Putamen (tissue), 1 donor: Measurements from ENCODE around the gene CD302.
A peak's percentile ranks its signal among the peaks of the same experiment; 100 is the strongest.
"Not testable (repeated sequence)": the region's sequence is repeated elsewhere in the genome, so short reads cannot be mapped to it uniquely, and the experiment has no call there.

Experiments
- DNase-seq: peaks from one replicate; pipeline ENCODE4 v3.0.0-alpha.2; 2016; ENCODE audit warnings: low spot score

CD302 gene

DNA sequence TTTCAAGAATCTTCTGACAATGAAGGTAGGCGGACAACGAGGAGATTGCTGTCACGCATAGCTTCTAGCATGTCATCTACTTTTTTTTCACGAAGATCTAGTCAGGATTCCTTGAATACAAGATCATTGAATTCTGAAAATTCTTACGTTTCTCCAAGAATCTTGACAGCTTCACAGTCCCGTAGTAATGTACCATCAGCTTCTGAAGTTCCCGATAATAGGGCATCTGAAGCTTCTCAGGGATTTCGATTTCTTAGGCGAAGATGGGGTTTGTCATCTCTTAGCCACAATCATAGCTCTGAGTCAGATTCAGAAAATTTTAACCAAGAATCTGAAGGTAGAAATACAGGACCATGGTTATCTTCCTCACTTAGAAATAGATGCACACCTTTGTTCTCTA is 49.9 kb downstream of the CD302 start:
- peak; percentile 38 for DNase-seq

GRCh38 chr2:159745237-159745636 is 52.8 kb downstream of the CD302 start:
- not testable (repeated sequence) for DNase-seq

DNA sequence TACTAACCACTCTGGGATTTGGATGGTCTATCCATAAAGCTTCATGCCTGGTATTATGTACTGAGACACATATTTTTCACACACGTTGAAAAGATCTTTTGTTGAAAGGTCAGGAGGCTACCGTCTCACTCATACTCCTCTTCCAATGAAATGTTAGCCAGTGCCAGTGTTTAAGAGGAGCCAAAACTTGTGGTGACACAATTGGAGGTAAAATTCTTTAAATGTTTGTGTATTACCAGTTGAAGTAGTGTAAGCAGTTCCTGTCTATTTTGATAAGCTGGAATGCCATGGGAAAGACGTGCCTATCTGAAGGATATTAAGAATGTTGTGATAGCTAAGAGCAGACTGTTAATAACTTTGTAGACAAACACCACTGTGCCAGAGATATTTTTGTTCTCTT is 53.6 kb downstream of the CD302 start:
- DNase-seq: no peak

DNA sequence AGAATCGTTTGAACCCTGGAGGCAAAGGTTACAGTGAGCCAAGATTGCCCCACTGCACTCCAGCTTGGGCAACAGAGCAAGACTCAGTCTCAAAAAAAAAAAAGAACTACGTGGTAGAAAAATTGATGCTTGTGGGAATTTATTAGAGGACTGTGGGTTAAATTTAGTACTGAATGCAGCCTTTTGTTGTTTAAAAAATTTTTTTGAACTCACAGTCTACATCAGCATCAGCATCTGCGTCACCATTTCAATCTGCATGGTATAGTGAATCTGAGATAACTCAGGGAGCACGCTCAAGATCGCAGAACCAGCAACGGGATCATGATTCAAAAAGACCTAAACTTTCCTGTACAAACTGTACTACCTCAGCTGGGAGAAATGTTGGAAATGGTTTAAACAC is 55.2 kb downstream of the CD302 start:
- no peak for DNase-seq

DNA sequence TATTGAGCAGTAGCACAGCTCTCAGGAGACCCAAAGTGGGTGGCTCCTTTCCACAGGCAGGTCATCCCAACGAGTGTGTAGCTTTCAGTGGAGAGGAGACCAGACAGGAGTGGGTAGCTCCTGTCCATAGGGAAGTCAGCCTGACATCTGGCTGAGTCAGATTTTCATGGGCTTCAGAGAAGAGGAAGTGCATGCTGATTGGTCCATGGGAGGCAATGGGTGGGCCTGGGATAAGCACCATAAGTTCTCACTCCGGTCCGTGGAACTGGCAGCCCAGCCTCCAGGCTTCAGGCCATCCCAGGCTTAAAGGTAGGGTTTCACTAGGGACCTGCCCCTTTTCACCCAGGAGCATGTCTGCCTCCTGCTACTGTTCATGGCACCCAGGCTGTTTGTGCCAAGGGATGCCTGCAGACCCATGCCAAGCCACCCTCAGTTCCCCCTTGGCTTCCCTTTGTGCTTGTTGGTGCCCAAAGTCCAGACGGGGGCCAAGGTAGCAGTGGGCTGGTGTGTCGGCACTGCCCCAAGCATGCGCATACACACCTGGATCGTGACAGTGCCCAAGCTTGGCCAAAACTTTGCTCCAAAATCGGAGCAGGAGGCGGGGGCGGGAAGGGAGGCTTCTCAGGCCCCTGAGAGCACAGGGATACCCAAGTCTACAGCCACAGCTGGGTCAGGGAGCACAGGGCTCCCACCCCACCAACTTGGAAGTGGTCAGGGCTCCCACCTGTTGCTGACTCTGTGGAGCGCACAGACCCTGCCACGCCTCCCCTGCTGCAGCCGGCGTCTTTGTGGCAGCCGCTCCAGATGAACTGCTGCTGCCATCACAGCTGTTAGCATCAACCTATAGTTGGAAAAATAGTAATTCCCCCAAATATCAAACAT is 59.3 kb downstream of the CD302 start:
- no peak for DNase-seq

- DNase-seq: no peak
Measured at GRCh38 chr2:159737917-159738296, 60.1 kb downstream of the CD302 start.

GRCh38 chr2:159737292-159737916 is 60.6 kb downstream of the CD302 start:
- no peak for DNase-seq

GRCh38 chr2:159736048-159736447 is 62.0 kb downstream of the CD302 start:
- no peak for DNase-seq

DNA sequence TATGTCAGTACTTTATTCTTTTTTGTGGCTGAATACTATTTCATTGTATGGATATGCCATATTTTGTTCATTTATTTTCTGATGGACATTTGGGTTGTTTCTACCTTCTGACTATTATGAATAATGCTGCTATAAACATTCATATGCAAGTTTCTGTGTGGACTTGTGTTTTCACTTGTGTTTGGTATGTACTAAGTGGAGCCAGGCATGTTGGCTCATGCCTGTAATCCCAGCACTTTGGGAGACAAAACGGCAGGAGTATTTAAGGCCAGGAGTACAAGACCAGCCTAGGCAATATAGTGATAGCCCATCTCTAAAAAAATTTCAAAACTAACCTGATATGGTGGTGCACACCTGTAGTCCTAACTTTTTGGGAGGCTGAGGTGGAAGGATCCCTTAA is 62.4 kb downstream of the CD302 start:
- DNase-seq: no peak

- no peak for DNase-seq
Measured at GRCh38 chr2:159728629-159729028, 69.4 kb downstream of the CD302 start.

- DNase-seq: no peak
Measured at GRCh38 chr2:159725713-159726112, 72.3 kb downstream of the CD302 start.

GRCh38 chr2:159724795-159725572 is 73.0 kb downstream of the CD302 start:
- DNase-seq: not testable (repeated sequence)

- peak; percentile 63 for DNase-seq
Measured at GRCh38 chr2:159722580-159722979, 75.4 kb downstream of the CD302 start.

DNA sequence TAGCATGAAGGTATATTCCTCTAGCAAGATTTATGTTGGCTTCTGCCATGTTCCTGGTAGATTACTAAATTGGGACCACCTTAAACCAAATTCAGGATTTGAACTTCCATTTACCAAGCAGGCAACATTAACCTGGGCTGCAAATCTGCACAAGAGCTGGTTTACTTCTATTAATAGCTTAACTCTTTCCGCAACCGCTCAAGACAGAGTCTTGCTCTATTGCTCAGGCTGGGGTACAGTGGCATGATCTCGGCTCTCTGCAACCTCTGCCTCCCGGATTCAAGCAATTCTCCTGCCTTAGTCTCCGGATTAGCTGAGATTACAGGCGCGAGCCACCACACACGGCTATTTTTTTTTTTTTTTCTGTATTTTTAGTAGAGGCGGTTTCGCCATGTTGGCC is 77.3 kb downstream of the CD302 start:
- DNase-seq: no peak
